ENCODE results near the gene ROCK2.
"Not testable (repeated sequence)": the region's sequence is repeated elsewhere in the genome, so short reads cannot be mapped to it uniquely, and the experiment has no call there.

ROCK2 gene

GRCh38 chr2:11338580-11338979 lies 5.9 kb downstream of the ROCK2 start:
- TF ChIP-seq Cebpa-rat (IDR thresholded peaks at IDR 0.05), result no peak
- peaks cover 30 to 93% (median 63%) of the 10 kb centered on the region in 11 experiments; a peak in 21 of 22 replicates for H4K20me1 ChIP-seq

GRCh38 chr2:11337909-11338308 lies 6.5 kb downstream of the ROCK2 start:
- Histone ChIP-seq H3K4me1 (peaks cover 3 to 33% (median 28%) of the 10 kb centered on the region in 10 experiments), H3K27ac (no peak overlapping the region), H3K4me3 (no peak overlapping the region; a peak in 1 of 20 replicates), H3K9ac (no peak overlapping the region), H3K9me3 (replicated peaks in 1 of 11) (peaks cover 3 to 42% (median 38%) of the 10 kb centered on the region in 11 experiments; a peak in 20 of 22 replicates), H3K27me3 (no peaks in the 10 kb centered on the region), H4K20me1 (peaks cover 24 to 86% (median 56%) of the 10 kb centered on the region in 11 experiments; a peak in 21 of 22 replicates), H3K4me2 (no peak overlapping the region), H3K36me3 (peaks cover 0 to 44% (median 24%) of the 10 kb centered on the region in 11 experiments; a peak in 18 of 22 replicates)
- TF ChIP-seq Cebpa-rat (IDR thresholded peaks at IDR 0.05), result no peak

More at GRCh38 chr2:11338580-11338979, 5.9 kb downstream of the ROCK2 start:
- no peak overlapping the region for H3K4me2 ChIP-seq
- no peak overlapping the region for H3K4me3 ChIP-seq
- H3K9me3 ChIP-seq (replicated peaks in 1 of 11), result peaks cover 0 to 36% (median 31%) of the 10 kb centered on the region in 11 experiments; a peak in 19 of 22 replicates
- H3K9ac ChIP-seq, result no peak overlapping the region
- peaks cover 0 to 37% (median 21%) of the 10 kb centered on the region in 11 experiments; a peak in 18 of 22 replicates for H3K36me3 ChIP-seq
- no peaks in the 10 kb centered on the region for H3K27me3 ChIP-seq
- no peak overlapping the region for H3K27ac ChIP-seq
- H3K4me1 ChIP-seq, result peaks cover 3 to 33% (median 28%) of the 10 kb centered on the region in 10 experiments

GRCh38 chr2:11336189-11336588 lies 8.2 kb downstream of the ROCK2 start:
- no peak overlapping the region for H3K4me3 ChIP-seq
- H3K4me1 ChIP-seq, result peaks cover 0 to 15% (median 13%) of the 10 kb centered on the region in 10 experiments; a peak in 18 of 20 replicates
- no peak overlapping the region for H3K27ac ChIP-seq
- no peak overlapping the region for H3K9ac ChIP-seq
- H4K20me1 ChIP-seq, result peaks cover 7 to 82% (median 48%) of the 10 kb centered on the region in 11 experiments; a peak in 19 of 22 replicates
- no peak overlapping the region for H3K4me2 ChIP-seq
- no peak for TF ChIP-seq Cebpa-rat (IDR thresholded peaks at IDR 0.05)
- H3K36me3 ChIP-seq, result peaks cover 0 to 51% (median 32%) of the 10 kb centered on the region in 11 experiments; a peak in 18 of 22 replicates
- H3K9me3 ChIP-seq (replicated peaks in 1 of 11), result peaks cover 11 to 59% (median 51%) of the 10 kb centered on the region in 11 experiments
- H3K27me3 ChIP-seq, result no peaks in the 10 kb centered on the region

GRCh38 chr2:11333427-11334183 lies 10.8 kb downstream of the ROCK2 start:
- TF ChIP-seq Cebpa-rat (IDR thresholded peaks at IDR 0.05), result no peak
- H4K20me1 ChIP-seq, result peaks cover 0 to 56% (median 29%) of the 10 kb centered on the region in 11 experiments; a peak in 13 of 22 replicates
- peaks cover 11 to 59% (median 50%) of the 10 kb centered on the region in 11 experiments for H3K9me3 ChIP-seq (replicated peaks in 1 of 11)
- peaks cover 0 to 49% (median 31%) of the 10 kb centered on the region in 11 experiments; a peak in 18 of 22 replicates for H3K36me3 ChIP-seq
- peaks cover 0 to 14% (median 2%) of the 10 kb centered on the region in 10 experiments; a peak in 7 of 20 replicates for H3K4me1 ChIP-seq
- H3K4me3 ChIP-seq, result no peak overlapping the region
- no peak overlapping the region for H3K9ac ChIP-seq
- no peaks in the 10 kb centered on the region for H3K27me3 ChIP-seq
- H3K27ac ChIP-seq, result no peak overlapping the region
- no peak overlapping the region for H3K4me2 ChIP-seq

GRCh38 chr2:11332596-11332995 lies 11.8 kb downstream of the ROCK2 start:
- peaks cover under 1 to 59% (median 31%) of the 10 kb centered on the region in 11 experiments; a peak in 16 of 22 replicates for H4K20me1 ChIP-seq
- no peak overlapping the region for H3K27ac ChIP-seq
- H3K4me2 ChIP-seq, result no peak overlapping the region
- peaks cover 0 to 17% (median 4%) of the 10 kb centered on the region in 10 experiments; a peak in 8 of 20 replicates for H3K4me1 ChIP-seq
- no peak overlapping the region for H3K9ac ChIP-seq
- no peak overlapping the region for H3K4me3 ChIP-seq
- H3K36me3 ChIP-seq, result peaks cover 0 to 39% (median 21%) of the 10 kb centered on the region in 11 experiments; a peak in 18 of 22 replicates
- H3K9me3 ChIP-seq (replicated peaks in 1 of 11), result peaks cover 11 to 49% (median 40%) of the 10 kb centered on the region in 11 experiments
- TF ChIP-seq Cebpa-rat (IDR thresholded peaks at IDR 0.05), result no peak
- H3K27me3 ChIP-seq, result no peaks in the 10 kb centered on the region

GRCh38 chr2:11330457-11331142 lies 13.8 kb downstream of the ROCK2 start:
- H4K20me1 ChIP-seq, result peaks cover 16 to 67% (median 42%) of the 10 kb centered on the region in 11 experiments; a peak in 18 of 22 replicates
- H3K27me3 ChIP-seq, result no peaks in the 10 kb centered on the region
- H3K9ac ChIP-seq, result no peak overlapping the region
- peaks cover 8 to 36% (median 15%) of the 10 kb centered on the region in 10 experiments; a peak in 14 of 20 replicates for H3K4me1 ChIP-seq
- H3K9me3 ChIP-seq (replicated peaks in 1 of 11), result peaks cover 11 to 39% (median 31%) of the 10 kb centered on the region in 11 experiments
- H3K36me3 ChIP-seq, result peaks cover 0 to 23% (median 13%) of the 10 kb centered on the region in 11 experiments; a peak in 14 of 22 replicates
- peak overlapping the region in 3 of 11 experiments; percentile 25 to 37 (median 26); a peak in 4 of 22 replicates for H3K4me2 ChIP-seq
- H3K27ac ChIP-seq, result no peak overlapping the region
- no peak overlapping the region for H3K4me3 ChIP-seq
- no peak for TF ChIP-seq Cebpa-rat (IDR thresholded peaks at IDR 0.05)

GRCh38 chr2:11329776-11330175 lies 14.7 kb downstream of the ROCK2 start:
- H3K9me3 ChIP-seq (replicated peaks in 1 of 11), result peaks cover 11 to 39% (median 31%) of the 10 kb centered on the region in 11 experiments
- no peak for TF ChIP-seq Cebpa-rat (IDR thresholded peaks at IDR 0.05)
- no peak overlapping the region for H3K9ac ChIP-seq
- H3K4me2 ChIP-seq, result peak overlapping the region in 3 of 11 experiments; percentile 7 to 37 (median 25); a peak in 4 of 22 replicates
- H3K27me3 ChIP-seq, result no peaks in the 10 kb centered on the region
- H4K20me1 ChIP-seq, result peaks cover 16 to 71% (median 41%) of the 10 kb centered on the region in 11 experiments; a peak in 18 of 22 replicates
- H3K4me1 ChIP-seq, result peaks cover 8 to 36% (median 15%) of the 10 kb centered on the region in 10 experiments; a peak in 14 of 20 replicates
- H3K36me3 ChIP-seq, result peaks cover 0 to 23% (median 13%) of the 10 kb centered on the region in 11 experiments; a peak in 14 of 22 replicates
- no peak overlapping the region for H3K27ac ChIP-seq
- no peak overlapping the region for H3K4me3 ChIP-seq

- peaks cover 12 to 72% (median 52%) of the 10 kb centered on the region in 11 experiments; a peak in 18 of 22 replicates for H4K20me1 ChIP-seq
- H3K9ac ChIP-seq, H3K4me2 ChIP-seq, H3K4me3 ChIP-seq, H3K27me3 ChIP-seq, H3K27ac ChIP-seq: not testable (repeated sequence)
- peaks cover 0 to 19% (median 13%) of the 10 kb centered on the region in 11 experiments; a peak in 12 of 22 replicates for H3K36me3 ChIP-seq
- H3K4me1 ChIP-seq, result peaks cover 8 to 36% (median 16%) of the 10 kb centered on the region in 10 experiments; a peak in 15 of 20 replicates
- H3K9me3 ChIP-seq (replicated peaks in 1 of 11), result peaks cover 11 to 31% (median 22%) of the 10 kb centered on the region in 11 experiments
Measured at GRCh38 chr2:11328522-11328921, 15.9 kb downstream of the ROCK2 start.

Measured in BLaER1 treated with 17β-estradiol and CSF1 and Interleukin-3, amounts not matched to agents 10 nM and 100 nM (cell line).